ENCODE data around the gene RAB6B. TPM values are rescaled to one million over a fixed set of nuclear protein-coding genes. Genes with fewer than 3 reads are reported as not detected.

The RAB6B gene
- total and polyA plus RNA-seq, 2 experiments from 2014 or later: 2.6 to 9.1 TPM

- H3K9me3 ChIP-seq (ENCODE audit: low read depth): no peaks in the 10 kb centered on the region
- no peaks in the 10 kb centered on the region for H3K9me2 ChIP-seq (replicated peaks; ENCODE audit: insufficient read depth)
- no peaks in the 10 kb centered on the region for H4K20me1 ChIP-seq (ENCODE audit: insufficient read depth, poor library complexity, severe bottlenecking)
- no peak overlapping the region for H3K27ac ChIP-seq
- no peaks in the 10 kb centered on the region for H3K4me1 ChIP-seq (ENCODE audit: insufficient read depth)
- WGBS (ENCODE audit: low lambda C conversion rate, missing lambda C conversion rate): 63% methylated on average over 4 of the region's 4 CpGs
- no peaks in the 10 kb centered on the region for H3K27me3 ChIP-seq
- H2AFZ ChIP-seq: no peak overlapping the region
- DNase-seq (ENCODE audit: low spot score): no peak
- no peak for TF ChIP-seq EZH2phosphoT487 (IDR thresholded peaks at IDR 0.05; ENCODE audit: low read depth, severe bottlenecking, unreplicated experiment)
- TF ChIP-seq CTCF (IDR thresholded peaks at IDR 0.05; ENCODE audit: poor library complexity): no peak
- no peak for TF ChIP-seq EZH2 (IDR thresholded peaks at IDR 0.05; ENCODE audit: borderline replicate concordance)
- no peaks in the 10 kb centered on the region for H3K79me2 ChIP-seq
- H3K36me3 ChIP-seq (replicated peaks; ENCODE audit: insufficient read depth, low read depth): no peaks in the 10 kb centered on the region
- H3K4me2 ChIP-seq: no peak overlapping the region
- H3K4me3 ChIP-seq: no peak overlapping the region
Measured at GRCh38 chr3:133779626-133780203, 116.0 kb downstream of the RAB6B start.

- Histone ChIP-seq H2AFZ (no peak overlapping the region), H3K9me2 (replicated peaks; ENCODE audit: insufficient read depth) (no peaks in the 10 kb centered on the region), H3K4me3 (no peak overlapping the region), H3K9me3 (ENCODE audit: low read depth) (no peaks in the 10 kb centered on the region), H3K4me2 (no peak overlapping the region), H3K27ac (no peak overlapping the region), H3K27me3 (no peaks in the 10 kb centered on the region), H4K20me1 (ENCODE audit: insufficient read depth, poor library complexity, severe bottlenecking) (no peaks in the 10 kb centered on the region), H3K4me1 (ENCODE audit: insufficient read depth) (no peaks in the 10 kb centered on the region), H3K79me2 (no peaks in the 10 kb centered on the region), H3K36me3 (replicated peaks; ENCODE audit: insufficient read depth, low read depth) (no peaks in the 10 kb centered on the region)
- 72% methylated on average over 8 of the region's 8 CpGs for WGBS (ENCODE audit: low lambda C conversion rate, missing lambda C conversion rate)
- no peak for TF ChIP-seq CTCF (IDR thresholded peaks at IDR 0.05; ENCODE audit: poor library complexity)
- no peak for TF ChIP-seq EZH2phosphoT487 (IDR thresholded peaks at IDR 0.05; ENCODE audit: low read depth, severe bottlenecking, unreplicated experiment)
- TF ChIP-seq EZH2 (IDR thresholded peaks at IDR 0.05; ENCODE audit: borderline replicate concordance): no peak
- DNase-seq (ENCODE audit: low spot score): no peak
Measured at GRCh38 chr3:133777807-133778568, 117.7 kb downstream of the RAB6B start.

- no peak overlapping the region for H3K27ac ChIP-seq
- no peak overlapping the region for H3K4me3 ChIP-seq
- H3K27me3 ChIP-seq: no peaks in the 10 kb centered on the region
- H3K9me2 ChIP-seq (replicated peaks; ENCODE audit: insufficient read depth): no peaks in the 10 kb centered on the region
- no peak overlapping the region for H2AFZ ChIP-seq
- no peaks in the 10 kb centered on the region for H3K9me3 ChIP-seq (ENCODE audit: low read depth)
- no peaks in the 10 kb centered on the region for H3K79me2 ChIP-seq
- no peak for DNase-seq (ENCODE audit: low spot score)
- no peaks in the 10 kb centered on the region for H3K36me3 ChIP-seq (replicated peaks; ENCODE audit: insufficient read depth, low read depth)
- TF ChIP-seq CTCF (IDR thresholded peaks at IDR 0.05; ENCODE audit: poor library complexity): no peak
- H3K4me1 ChIP-seq (ENCODE audit: insufficient read depth): no peaks in the 10 kb centered on the region
- WGBS (ENCODE audit: low lambda C conversion rate, missing lambda C conversion rate): 94% methylated on average over 7 of the region's 7 CpGs
- H4K20me1 ChIP-seq (ENCODE audit: insufficient read depth, poor library complexity, severe bottlenecking): no peaks in the 10 kb centered on the region
- H3K4me2 ChIP-seq: no peak overlapping the region
Measured at GRCh38 chr3:133776794-133777438, 118.8 kb downstream of the RAB6B start.
